GM12872 (cell line): ENCODE results near the gene SEMA3G.

Experiments used
- CTCF ChIP-seq: IDR thresholded peaks from 3 replicates; pipeline ENCODE4 v1.5.1; 2011; ENCODE audit warnings: low read depth, mild to moderate bottlenecking, low read length, moderate library complexity; ENCODE audit not compliant: insufficient read depth

SEMA3G gene

GRCh38 chr3:52399131-52399530, 45.8 kb downstream of the SEMA3G start:
- no peak for TF ChIP-seq CTCF

GRCh38 chr3:52398670-52399081, 46.2 kb downstream of the SEMA3G start:
- TF ChIP-seq CTCF = no peak

- no peak for TF ChIP-seq CTCF
Observed at GRCh38 chr3:52397676-52398399, 47.1 kb downstream of the SEMA3G start.

GRCh38 chr3:52396907-52397591, 47.9 kb downstream of the SEMA3G start:
- TF ChIP-seq CTCF = no peak

- TF ChIP-seq CTCF = no peak
Observed at GRCh38 chr3:52396011-52396906, 48.6 kb downstream of the SEMA3G start.

- no peak for TF ChIP-seq CTCF
Observed at GRCh38 chr3:52395503-52395865, 49.4 kb downstream of the SEMA3G start.
